Measurements from ENCODE around the gene SNRPD3.
"Not testable (repeated sequence)": the region's sequence is repeated elsewhere in the genome, so short reads cannot be mapped to it uniquely, and the experiment has no call there.

Gene SNRPD3

GRCh38 chr22:24555165-24556039 is at the start of gene SNRPD3:
SNRPD3 (plus strand) TSS chr22:24555999; CDS start chr22:24557675, 1,676 bp downstream.
- peak; percentile 100 for DNase-seq

- DNase-seq, result no peak
Observed at GRCh38 chr22:24506802-24507438, 48.9 kb upstream of the SNRPD3 start.

GRCh38 chr22:24507716-24508115 is 48.1 kb upstream of the SNRPD3 start:
- no peak for DNase-seq

GRCh38 chr22:24510637-24511625 is 44.9 kb upstream of the SNRPD3 start:
- no peak for DNase-seq

GRCh38 chr22:24512043-24512442 is 43.8 kb upstream of the SNRPD3 start:
- DNase-seq, result no peak

GRCh38 chr22:24513378-24514240 is 42.2 kb upstream of the SNRPD3 start:
- no peak for DNase-seq

GRCh38 chr22:24514241-24515026 is 41.4 kb upstream of the SNRPD3 start:
- DNase-seq, result no peak

- DNase-seq, result no peak
Observed at GRCh38 chr22:24515027-24515338, 40.8 kb upstream of the SNRPD3 start.

- DNase-seq, result no peak
Observed at GRCh38 chr22:24516301-24516737, 39.5 kb upstream of the SNRPD3 start.

GRCh38 chr22:24517446-24517845 is 38.4 kb upstream of the SNRPD3 start:
- DNase-seq, result no peak

GRCh38 chr22:24518228-24518627 is 37.6 kb upstream of the SNRPD3 start:
- no peak for DNase-seq

GRCh38 chr22:24518771-24519485 is 36.9 kb upstream of the SNRPD3 start:
- no peak for DNase-seq

GRCh38 chr22:24519496-24519895 is 36.3 kb upstream of the SNRPD3 start:
- no peak for DNase-seq

- peak; percentile 69 for DNase-seq
Observed at GRCh38 chr22:24521791-24522245, 34.0 kb upstream of the SNRPD3 start.

GRCh38 chr22:24523873-24524272 is 31.9 kb upstream of the SNRPD3 start:
- DNase-seq, result no peak

GRCh38 chr22:24525416-24526037 is 30.3 kb upstream of the SNRPD3 start:
- DNase-seq, result peak; percentile 89

- DNase-seq, result no peak
Observed at GRCh38 chr22:24526191-24526590, 29.6 kb upstream of the SNRPD3 start.

GRCh38 chr22:24529898-24530297 is 25.9 kb upstream of the SNRPD3 start:
- DNase-seq, result no peak

- DNase-seq, result not testable (repeated sequence)
Observed at GRCh38 chr22:24530968-24531367, 24.8 kb upstream of the SNRPD3 start.

- no peak for DNase-seq
Observed at GRCh38 chr22:24532075-24532474, 23.7 kb upstream of the SNRPD3 start.

Data from activated CD8-positive, alpha-beta memory T cell treated with anti-CD3 and anti-CD28 coated beads for 24 hours (primary cell).